ENCODE results near the gene AGXT. TPM values are rescaled to one million over a fixed set of nuclear protein-coding genes. Genes with fewer than 3 reads are reported as not detected.

Gene AGXT
- total RNA-seq: 1 to 10 TPM in 5 of 7 donors, under 1 TPM in 1, not detected in 1; 0.70 to 4.5 (median 3.8) TPM
- polyA plus RNA-seq: 1 to 10 TPM in 2 of 3 donors, under 1 TPM in 1; 0.61 to 1.5 (median 1.2) TPM
- long read RNA-seq, donor 1: 0 reads
- long read RNA-seq, donor 2: 0 reads

GRCh38 chr2:240868286-240869108 is at the start of gene AGXT:
TSS of gene AGXT (plus strand) at chr2:240868824. CDS start at chr2:240868866, 42 bp downstream.
- Histone ChIP-seq H3K27ac (no peak within 1 kb of the TSS), H3K36me3 (no peaks in the 10 kb centered on the region), H3K9me3 (no peaks in the 10 kb centered on the region), H3K27me3 (replicated peaks in 1 of 7) (no peaks in the 10 kb centered on the region), H3K4me1 (peaks cover 0 to 10% (median 0%) of the 10 kb centered on the region in 6 donors), H3K4me3 (no peak within 1 kb of the TSS)
- TF ChIP-seq CTCF (IDR thresholded peaks at IDR 0.05 in 8 of 11, conservative IDR thresholded peaks at IDR 0.05 in 3 of 11) (no peak), POLR2A (IDR thresholded peaks at IDR 0.05) (no peak), POLR2AphosphoS5 (IDR thresholded peaks at IDR 0.05) (peak in 1 of 3 donors; percentile 54)
- WGBS, 5 donors: 73 to 83% (median 76%) methylated on average over 16 to 21 of the region's 21 CpGs
- DNase-seq: peak; percentile 71
- intact Hi-C loops (cut with DNase I; ENCODE audit: low total_unique reads): no loop called here

GRCh38 chr2:240819126-240819857 is 49.3 kb upstream of the AGXT start:
- intact Hi-C loops (cut with DNase I; ENCODE audit: low total_unique reads): no loop called here
- WGBS, 5 donors: 0 to 4% (median 1%) methylated on average over 16 to 81 of the region's 81 CpGs
- peaks cover 4 to 93% (median 62%) of the 10 kb centered on the region in 7 donors for H3K27me3 ChIP-seq (replicated peaks in 1 of 7)
- TF ChIP-seq POLR2A (IDR thresholded peaks at IDR 0.05) (no peak), POLR2AphosphoS5 (IDR thresholded peaks at IDR 0.05) (no peak), CTCF (IDR thresholded peaks at IDR 0.05 in 8 of 11, conservative IDR thresholded peaks at IDR 0.05 in 3 of 11) (no peak)
- H3K27ac ChIP-seq: no peak overlapping the region
- peaks cover 0 to 17% (median 5%) of the 10 kb centered on the region in 8 donors for H3K9me3 ChIP-seq
- H3K4me1 ChIP-seq: peaks cover 3 to 32% (median 26%) of the 10 kb centered on the region in 6 donors
- DNase-seq: peak; percentile 63
- peak overlapping the region in 7 of 8 donors; percentile 5 to 64 (median 17) for H3K4me3 ChIP-seq
- H3K36me3 ChIP-seq: no peaks in the 10 kb centered on the region

GRCh38 chr2:240819858-240820606 is 48.6 kb upstream of the AGXT start, which contains the start of gene KIF1A:
TSS of gene KIF1A (minus strand) at chr2:240820219. CDS start at chr2:240797752, 22,467 bp downstream.
- Histone ChIP-seq H3K4me1 (peaks cover 3 to 32% (median 26%) of the 10 kb centered on the region in 6 donors), H3K4me3 (peak within 1 kb of the TSS in 7 of 8 donors; percentile 13 to 64 (median 17)), H3K9me3 (peaks cover 0 to 10% (median 0%) of the 10 kb centered on the region in 8 donors), H3K27ac (no peak within 1 kb of the TSS), H3K36me3 (no peaks in the 10 kb centered on the region), H3K27me3 (replicated peaks in 1 of 7) (peaks cover 4 to 95% (median 66%) of the 10 kb centered on the region in 7 donors)
- DNase-seq: peak; percentile 44
- intact Hi-C loops (cut with DNase I; ENCODE audit: low total_unique reads): no loop called here
- WGBS, 5 donors: 1 to 6% (median 2%) methylated on average over 9 to 104 of the region's 104 CpGs
- TF ChIP-seq CTCF (IDR thresholded peaks at IDR 0.05 in 8 of 11, conservative IDR thresholded peaks at IDR 0.05 in 3 of 11) (no peak), POLR2A (IDR thresholded peaks at IDR 0.05) (no peak), POLR2AphosphoS5 (IDR thresholded peaks at IDR 0.05) (no peak)
